GM12892 (cell line): ENCODE data around the gene PFKP.

Source experiments
- POLR2A ChIP-seq: IDR thresholded peaks from 2 replicates; pipeline ENCODE4 v1.6.1; 2011; ENCODE audit warnings: low read depth, low read length, control low read depth
- POLR2AphosphoS5 ChIP-seq: IDR thresholded peaks from 2 replicates; pipeline ENCODE4 v1.6.1; 2011; ENCODE audit warnings: low read depth, low read length, control low read depth
- TAF1 ChIP-seq: IDR thresholded peaks from 2 replicates; pipeline ENCODE4 v1.6.1; 2011; ENCODE audit warnings: low read depth, mild to moderate bottlenecking, control low read depth, low read length, borderline replicate concordance

DNA sequence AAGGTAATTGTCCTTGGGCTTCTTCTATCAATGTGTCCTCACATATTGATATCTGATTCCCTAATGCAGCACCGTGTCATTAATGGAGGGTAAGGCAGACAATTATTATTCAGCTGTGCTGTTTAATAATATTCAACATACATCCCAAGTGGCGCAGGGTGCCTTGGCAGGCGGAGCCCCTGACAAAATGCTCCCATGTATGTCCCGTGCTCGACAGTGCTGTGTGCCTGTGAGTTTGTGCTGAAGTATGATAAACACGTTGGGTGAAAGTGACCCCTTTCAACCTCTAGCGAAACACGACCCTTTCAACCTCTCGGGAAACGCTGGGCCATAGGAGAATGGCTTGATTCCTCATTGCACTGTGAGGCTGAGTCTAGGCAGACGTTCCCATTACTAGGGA, 31.3 kb downstream of the PFKP start:
- TF ChIP-seq TAF1 (no peak), POLR2A (no peak), POLR2AphosphoS5 (no peak)
